Suprapubic skin (tissue), 3 donors: Measurements from ENCODE around the gene EHMT2.

ENCODE experiments used
- CTCF ChIP-seq, 2 donors: fragments of 200-600 bp in 1 of 2; fragments of 450-650 bp in 1 of 2; sonication (generic) in 1 of 2; IDR thresholded peaks; one replicate each; pipeline ENCODE4 v1.5.1; 2016 to 2019; ENCODE audit warnings: antibody characterized with exemption in 2 of 2, mild to moderate bottlenecking in 1 of 2, moderate library complexity in 1 of 2
- EP300 ChIP-seq: sonication (generic); formaldehyde crosslinking; IDR thresholded peaks from one replicate; pipeline ENCODE4 v1.6.1; 2017; ENCODE audit warnings: antibody characterized with exemption
- POLR2A ChIP-seq, 2 donors: fragments of 450-650 bp; IDR thresholded peaks; one replicate each; pipeline ENCODE4 v1.6.1; 2017; ENCODE audit warnings: antibody characterized with exemption in 2 of 2, mild to moderate bottlenecking in 2 of 2, moderate library complexity in 2 of 2

- TF ChIP-seq POLR2A (IDR thresholded peaks at IDR 0.05), result no peak
- no peak for TF ChIP-seq CTCF (IDR thresholded peaks at IDR 0.05)
- TF ChIP-seq EP300, result no peak
These were observed 464 bp downstream of the EHMT2 start for GRCh38 chr6:31896856-31897611.
